Activated naive CD4-positive, alpha-beta T cell treated with anti-CD3 and anti-CD28 coated beads, Interleukin-2, amount 10 ng/mL, durations not matched to agents 5 hours and 36 hours (primary cell): Measurements from ENCODE around the gene IDH1. TPM values are rescaled to one million over a fixed set of nuclear protein-coding genes. Genes with fewer than 3 reads are reported as not detected.

ENCODE experiments used
- total RNA-seq, 2 experiments: library from RNA; stranded (reverse); gene quantifications; one replicate each; pipeline ENCODE4 v1.2.3, GENCODE V29; 2021

The IDH1 gene
- 10 to 100 TPM; 29.0 to 31.4 TPM for total RNA-seq

DNA sequence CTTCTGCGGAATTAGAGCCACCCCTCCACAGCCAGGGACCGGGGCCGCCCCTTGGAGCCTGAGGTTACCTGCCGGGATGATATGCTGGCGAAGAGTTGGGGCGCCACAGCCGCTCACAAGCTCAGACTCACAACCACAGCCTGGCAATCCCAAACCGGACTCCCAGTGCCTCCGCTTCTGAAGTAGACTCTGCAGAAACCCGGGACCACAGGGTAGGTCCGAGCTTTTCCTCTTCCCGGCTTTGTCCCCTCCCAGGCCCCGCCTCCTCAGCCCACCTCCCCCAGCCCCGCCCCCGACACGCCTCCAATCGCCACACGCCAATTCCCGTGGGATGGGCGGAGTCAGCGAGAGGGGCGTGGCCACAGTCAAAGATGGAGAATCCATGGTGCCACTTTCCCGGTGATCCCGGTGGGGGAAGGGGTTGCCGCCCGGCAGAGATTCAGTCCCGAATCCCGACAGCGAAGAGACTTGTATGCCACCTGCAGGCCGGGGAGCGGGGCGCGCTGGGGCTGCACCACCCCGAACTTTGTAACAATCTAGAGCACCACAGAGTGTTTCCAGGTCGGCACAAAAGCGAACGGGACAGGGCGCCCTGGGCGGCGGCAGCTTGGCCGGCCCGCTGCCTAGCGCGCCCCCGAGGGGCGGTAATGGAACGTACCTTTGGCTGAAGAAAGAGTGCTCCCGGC, at the start of gene IDH1:
Gene IDH1, minus strand, starts transcription at position 201 of the 686 bp plus-strand sequence. CDS start 3,520 bp downstream, outside the sequence.

GRCh38 chr2:208265801-208266552, 11.1 kb upstream of the IDH1 start, which contains the start of gene PIKFYVE:
PIKFYVE (plus strand) TSS chr2:208266255; CDS start chr2:208271520, 5,265 bp downstream.

DNA sequence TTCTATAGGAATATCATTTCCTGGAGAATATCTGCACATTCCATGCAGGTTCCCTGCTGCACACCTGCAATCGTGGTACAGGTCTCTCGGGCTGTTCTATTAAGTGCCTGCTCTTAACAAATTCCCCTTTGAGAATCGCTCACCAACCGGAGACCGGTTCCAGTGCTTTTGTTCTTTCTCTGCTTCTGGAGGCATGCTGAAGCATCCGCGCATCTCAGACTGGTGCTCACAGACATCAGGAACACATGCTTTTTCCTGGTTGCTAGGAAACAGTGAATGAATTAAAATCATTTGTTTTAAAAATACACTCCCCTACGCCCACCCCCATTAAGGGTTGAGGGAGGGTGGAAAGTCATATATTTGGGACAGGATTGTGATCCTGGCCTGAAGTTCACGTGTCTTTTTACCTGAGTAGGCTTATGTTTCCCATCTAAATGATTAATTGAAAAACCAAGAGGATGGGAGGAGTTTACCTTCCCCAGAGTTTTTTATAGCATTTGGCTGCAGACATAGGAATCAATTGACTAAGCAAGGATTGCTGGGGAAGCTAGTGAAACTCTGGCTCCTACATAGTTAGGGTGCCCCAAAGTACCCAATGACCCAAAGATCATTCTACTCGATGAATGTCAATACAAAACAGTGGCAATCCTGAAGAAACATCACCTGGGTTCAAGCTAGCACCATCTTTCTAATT, 64.9 kb downstream of the IDH1 start, which contains the start of gene C2orf80:
Gene C2orf80, minus strand, starts transcription at position 221 of the 694 bp plus-strand sequence. CDS start 3,044 bp downstream, outside the sequence.

Other genes with a start within 250 kb of the IDH1 start
- gene PLEKHM3, start 229.5 kb downstream of the IDH1 start, total RNA-seq = 1 to 10 TPM; 6.2 to 6.8 TPM
- not detected for gene CRYGD, start 130.5 kb downstream of the IDH1 start, total RNA-seq
- not detected for gene CRYGC, start 125.2 kb downstream of the IDH1 start, total RNA-seq
- not detected for gene CRYGB, start 108.9 kb downstream of the IDH1 start, total RNA-seq
- not detected for gene CRYGA, start 91.5 kb downstream of the IDH1 start, total RNA-seq
- not detected for gene C2orf80, start 65.0 kb downstream of the IDH1 start, total RNA-seq
- 10 to 100 TPM; 33.1 to 33.9 TPM for gene PIKFYVE, start 11.2 kb upstream of the IDH1 start, total RNA-seq
- gene PTH2R, start 151.7 kb upstream of the IDH1 start, total RNA-seq = not detected